HL-60 (cell line): Measurements from ENCODE around the gene STAT4.

ENCODE experiments used
- DNase-seq, 2 experiments: peaks; one replicate each; pipeline ENCODE4 v3.0.0-alpha.2; 2010 to 2020; ENCODE audit warnings: low read depth in 1 of 2, low spot score in 1 of 2
- H3K27ac ChIP-seq: fragments of 250-450 bp; sonication (Bioruptor Pico); replicated peaks from 2 replicates; pipeline ENCODE4 v1.5.1; 2020; ENCODE audit warnings: mild to moderate bottlenecking, moderate library complexity
- H3K27me3 ChIP-seq: fragments of 250-450 bp; sonication (Bioruptor Pico); 2 replicates; pipeline ENCODE4 v1.5.1; 2021; ENCODE audit warnings: mild to moderate bottlenecking, moderate library complexity; ENCODE audit not compliant: insufficient read depth, poor library complexity, severe bottlenecking
- H3K4me3 ChIP-seq: replicated peaks from 2 replicates; pipeline ENCODE4 v1.5.1; 2011; ENCODE audit warnings: mild to moderate bottlenecking, control low read depth, low read length; ENCODE audit not compliant: insufficient read depth
- CTCF ChIP-seq: IDR thresholded peaks from one replicate; pipeline ENCODE4 v1.5.1; 2011; ENCODE audit warnings: low read length, control low read depth, inconsistent platforms; ENCODE audit not compliant: insufficient read depth
- GABPA ChIP-seq: IDR thresholded peaks from 2 replicates; pipeline ENCODE4 v1.6.1; 2012; ENCODE audit warnings: low read depth
- POLR2AphosphoS5 ChIP-seq: IDR thresholded peaks from 2 replicates; pipeline ENCODE4 v1.6.1; 2012; ENCODE audit warnings: low read depth
- SPI1 ChIP-seq: IDR thresholded peaks from 2 replicates; pipeline ENCODE4 v1.6.1; 2012; ENCODE audit warnings: low read depth, mild to moderate bottlenecking, borderline replicate concordance
- TF ChIP-seq, protein P1 (sequence below): IDR thresholded peaks from 2 replicates; pipeline ENCODE4 v1.6.1; 2012; ENCODE audit warnings: low read depth; ENCODE audit not compliant: insufficient replicate concordance

Gene STAT4

DNA sequence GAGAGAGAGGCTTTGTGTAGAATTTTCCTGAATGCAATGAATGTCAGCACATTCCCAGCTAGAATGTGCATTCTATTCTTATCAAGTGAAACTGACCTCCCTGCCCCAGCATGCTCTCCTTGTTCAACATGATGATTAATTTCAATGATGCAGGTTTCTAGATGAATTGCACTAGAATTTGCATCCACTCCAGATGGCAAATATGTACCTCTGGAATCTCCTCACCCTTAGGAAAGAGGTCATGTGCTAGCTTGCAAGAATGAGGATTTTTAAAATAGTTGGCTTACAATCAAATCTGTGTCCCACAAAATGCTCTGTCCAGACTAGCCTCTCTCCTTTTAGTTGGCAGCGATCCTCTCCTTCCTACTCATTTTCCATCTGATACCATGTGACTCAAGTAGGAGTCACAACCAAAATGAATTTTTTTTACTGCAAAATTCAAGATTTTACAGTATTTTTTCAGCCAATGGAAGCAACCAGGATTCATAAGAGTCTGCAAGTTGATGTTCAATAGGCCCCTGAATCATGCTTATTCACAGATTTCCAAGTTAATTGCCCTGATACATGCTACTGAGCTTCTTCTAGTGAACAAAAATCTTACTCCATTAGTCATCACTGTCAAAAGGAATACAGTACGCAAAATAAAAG is 21.0 kb upstream of the STAT4 start:
- TF ChIP-seq POLR2AphosphoS5 (no peak), CTCF (no peak), GABPA (no peak), SPI1 (no peak)
- TF ChIP-seq, protein P1, sequence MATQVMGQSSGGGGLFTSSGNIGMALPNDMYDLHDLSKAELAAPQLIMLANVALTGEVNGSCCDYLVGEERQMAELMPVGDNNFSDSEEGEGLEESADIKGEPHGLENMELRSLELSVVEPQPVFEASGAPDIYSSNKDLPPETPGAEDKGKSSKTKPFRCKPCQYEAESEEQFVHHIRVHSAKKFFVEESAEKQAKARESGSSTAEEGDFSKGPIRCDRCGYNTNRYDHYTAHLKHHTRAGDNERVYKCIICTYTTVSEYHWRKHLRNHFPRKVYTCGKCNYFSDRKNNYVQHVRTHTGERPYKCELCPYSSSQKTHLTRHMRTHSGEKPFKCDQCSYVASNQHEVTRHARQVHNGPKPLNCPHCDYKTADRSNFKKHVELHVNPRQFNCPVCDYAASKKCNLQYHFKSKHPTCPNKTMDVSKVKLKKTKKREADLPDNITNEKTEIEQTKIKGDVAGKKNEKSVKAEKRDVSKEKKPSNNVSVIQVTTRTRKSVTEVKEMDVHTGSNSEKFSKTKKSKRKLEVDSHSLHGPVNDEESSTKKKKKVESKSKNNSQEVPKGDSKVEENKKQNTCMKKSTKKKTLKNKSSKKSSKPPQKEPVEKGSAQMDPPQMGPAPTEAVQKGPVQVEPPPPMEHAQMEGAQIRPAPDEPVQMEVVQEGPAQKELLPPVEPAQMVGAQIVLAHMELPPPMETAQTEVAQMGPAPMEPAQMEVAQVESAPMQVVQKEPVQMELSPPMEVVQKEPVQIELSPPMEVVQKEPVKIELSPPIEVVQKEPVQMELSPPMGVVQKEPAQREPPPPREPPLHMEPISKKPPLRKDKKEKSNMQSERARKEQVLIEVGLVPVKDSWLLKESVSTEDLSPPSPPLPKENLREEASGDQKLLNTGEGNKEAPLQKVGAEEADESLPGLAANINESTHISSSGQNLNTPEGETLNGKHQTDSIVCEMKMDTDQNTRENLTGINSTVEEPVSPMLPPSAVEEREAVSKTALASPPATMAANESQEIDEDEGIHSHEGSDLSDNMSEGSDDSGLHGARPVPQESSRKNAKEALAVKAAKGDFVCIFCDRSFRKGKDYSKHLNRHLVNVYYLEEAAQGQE, result no peak
- Histone ChIP-seq H3K27me3 (peaks cover 12% of the 10 kb centered on the region), H3K27ac (no peak overlapping the region), H3K4me3 (no peak overlapping the region)
- DNase-seq, result no peak

GRCh38 chr2:191171286-191171685 is 20.5 kb upstream of the STAT4 start:
- no peak for TF ChIP-seq SPI1
- TF ChIP-seq GABPA, result no peak
- TF ChIP-seq, protein P1, result no peak
- Histone ChIP-seq H3K4me3 (no peak overlapping the region), H3K27me3 (peaks cover 12% of the 10 kb centered on the region), H3K27ac (no peak overlapping the region)
- DNase-seq, result no peak

- Histone ChIP-seq H3K27me3 (peaks cover 12% of the 10 kb centered on the region), H3K4me3 (no peak overlapping the region), H3K27ac (no peak overlapping the region)
- TF ChIP-seq, protein P1, result no peak
- TF ChIP-seq POLR2AphosphoS5 (no peak), SPI1 (no peak), GABPA (no peak), CTCF (no peak)
- DNase-seq, result no peak
These were observed 20.0 kb upstream of the STAT4 start for GRCh38 chr2:191170773-191171172.

- no peak overlapping the region for H3K4me3 ChIP-seq
- peaks cover 12% of the 10 kb centered on the region for H3K27me3 ChIP-seq
- no peak for TF ChIP-seq GABPA
- TF ChIP-seq, protein P1, result no peak
- no peak for TF ChIP-seq CTCF
- TF ChIP-seq SPI1, result no peak
- no peak for TF ChIP-seq POLR2AphosphoS5
- no peak for DNase-seq
- H3K27ac ChIP-seq, result no peak overlapping the region
These were observed 19.5 kb upstream of the STAT4 start for GRCh38 chr2:191170301-191170636.
